Activated CD4-positive, alpha-beta T cell treated with anti-CD3 and anti-CD28 coated beads, Interleukin-10, Interleukin-2, amounts not matched to agents 100 ng/mL and 50 ng/mL, durations not matched to agents 16 hours and 8 hours (primary cell): ENCODE measurements around the gene POLR2B.
"Not testable (repeated sequence)": the region's sequence is repeated elsewhere in the genome, so short reads cannot be mapped to it uniquely, and the experiment has no call there.

Experiments
- DNase-seq: peaks from one replicate; pipeline ENCODE4 v3.0.0-alpha.2; 2020

POLR2B gene

GRCh38 chr4:56990109-56990905 is 11.6 kb downstream of the POLR2B start:
- DNase-seq: no peak

- no peak for DNase-seq
Measured at GRCh38 chr4:56995525-56995924, 16.8 kb downstream of the POLR2B start.

- no peak for DNase-seq
Measured at GRCh38 chr4:56999751-57000150, 21.1 kb downstream of the POLR2B start.

GRCh38 chr4:57013543-57014120 is 34.9 kb downstream of the POLR2B start:
- no peak for DNase-seq

GRCh38 chr4:57018980-57019379 is 40.3 kb downstream of the POLR2B start:
- no peak for DNase-seq

GRCh38 chr4:57020467-57021101 is 41.9 kb downstream of the POLR2B start:
- no peak for DNase-seq

- no peak for DNase-seq
Measured at GRCh38 chr4:57023104-57023503, 44.4 kb downstream of the POLR2B start.

- DNase-seq: no peak
Measured at GRCh38 chr4:57034520-57034919, 55.8 kb downstream of the POLR2B start.

- DNase-seq: peak; percentile 34
Measured at GRCh38 chr4:57037982-57038604, 59.4 kb downstream of the POLR2B start.

GRCh38 chr4:57039345-57039744 is 60.6 kb downstream of the POLR2B start:
- DNase-seq: no peak

- DNase-seq: no peak
Measured at GRCh38 chr4:57040510-57040909, 61.8 kb downstream of the POLR2B start.

- no peak for DNase-seq
Measured at GRCh38 chr4:57041020-57041419, 62.3 kb downstream of the POLR2B start.

GRCh38 chr4:57042711-57043169 is 64.0 kb downstream of the POLR2B start:
- DNase-seq: no peak

- no peak for DNase-seq
Measured at GRCh38 chr4:57043347-57044251, 64.9 kb downstream of the POLR2B start.

GRCh38 chr4:57044279-57044678 is 65.6 kb downstream of the POLR2B start:
- no peak for DNase-seq

- no peak for DNase-seq
Measured at GRCh38 chr4:57044996-57045395, 66.3 kb downstream of the POLR2B start.

GRCh38 chr4:57047046-57047445 is 68.3 kb downstream of the POLR2B start:
- not testable (repeated sequence) for DNase-seq

GRCh38 chr4:57048590-57049304 is 70.1 kb downstream of the POLR2B start:
- DNase-seq: no peak

- DNase-seq: no peak
Measured at GRCh38 chr4:57051095-57051494, 72.4 kb downstream of the POLR2B start.

GRCh38 chr4:57051524-57051923 is 72.8 kb downstream of the POLR2B start:
- no peak for DNase-seq

- no peak for DNase-seq
Measured at GRCh38 chr4:57053508-57053907, 74.8 kb downstream of the POLR2B start.

GRCh38 chr4:57055886-57056285 is 77.2 kb downstream of the POLR2B start:
- no peak for DNase-seq
